IMR-90 (cell line): ENCODE results near the gene MPC1. TPM values are rescaled to one million over a fixed set of nuclear protein-coding genes. Genes with fewer than 3 reads are reported as not detected.

ENCODE experiments used
- ATAC-seq: fragments of 200-7000 bp; cut with Tn5 transposase; 2 replicates; pipeline ENCODE4 v1.9.1; 2020; ENCODE audit warnings: low read depth, mild to moderate bottlenecking, moderate library complexity
- BruUV-seq: library from RNA; stranded (reverse); fragments of 400-500 nt; replicated peaks from 2 replicates; lab custom pipeline; 2021; lab: Mats Ljungman, UMichigan
- CTCF ChIA-PET: fragments of 300-600 bp; formaldehyde crosslinking; extraction: SDS; loops from one replicate; lab custom pipeline; 2021; ENCODE audit warnings: antibody characterized with exemption; lab: Yijun Ruan, JAX
- POLR2A ChIA-PET: fragments of 300-600 bp; sonication (Branson Sonifier 250); formaldehyde crosslinking; loops from one replicate; lab custom pipeline; 2022; ENCODE audit warnings: antibody characterized with exemption; ENCODE audit not compliant: unreplicated experiment; lab: Charles Lee
- DNase-seq: peaks from one replicate; pipeline ENCODE4 v3.0.0; 2013
- H2AFZ ChIP-seq: replicated peaks from 2 replicates; pipeline ENCODE3; 2013; ENCODE audit warnings: low read length, mild to moderate bottlenecking; ENCODE audit not compliant: poor library complexity
- H2AK5ac ChIP-seq: 2 replicates; pipeline ENCODE4 v1.6.1; 2013; ENCODE audit warnings: low read depth, low read length, inconsistent platforms
- H2AK9ac ChIP-seq: replicated peaks from 2 replicates; pipeline ENCODE3; 2013; ENCODE audit warnings: mild to moderate bottlenecking, low read depth, low read length, moderate library complexity; ENCODE audit not compliant: poor library complexity
- H2BK120ac ChIP-seq: 2 replicates; pipeline ENCODE4 v1.6.1; 2013; ENCODE audit warnings: low read depth, low read length, inconsistent platforms
- H2BK15ac ChIP-seq: 3 replicates; pipeline ENCODE4 v1.6.1; 2013; ENCODE audit warnings: low read depth, low read length, inconsistent platforms
- H2BK20ac ChIP-seq: 2 replicates; pipeline ENCODE4 v1.6.1; 2013; ENCODE audit warnings: low read depth, mild to moderate bottlenecking, inconsistent platforms, low read length, moderate library complexity
- H2BK5ac ChIP-seq: 2 replicates; pipeline ENCODE4 v1.6.1; 2013; ENCODE audit warnings: mild to moderate bottlenecking, low read depth, low read length, inconsistent platforms; ENCODE audit not compliant: poor library complexity, severe bottlenecking
- H3K14ac ChIP-seq: replicated peaks from 2 replicates; pipeline ENCODE4 v1.6.1; 2013; ENCODE audit warnings: low read depth, low read length, inconsistent platforms
- H3K18ac ChIP-seq: 2 replicates; pipeline ENCODE4 v1.6.1; 2013; ENCODE audit warnings: low read depth, low read length, control low read depth
- H3K23ac ChIP-seq: 2 replicates; pipeline ENCODE4 v1.6.1; 2013; ENCODE audit warnings: low read depth, low read length, inconsistent platforms
- H3K27ac ChIP-seq: 2 replicates; pipeline ENCODE4 v1.5.1; 2013; ENCODE audit warnings: mild to moderate bottlenecking, control low read depth, low read length; ENCODE audit not compliant: insufficient read depth
- H3K27me3 ChIP-seq: 2 replicates; pipeline ENCODE4 v1.6.1; 2013; ENCODE audit warnings: low read length; ENCODE audit not compliant: control insufficient read depth, insufficient read depth
- H3K36me3 ChIP-seq: 2 replicates; pipeline ENCODE4 v1.6.1; 2013; ENCODE audit warnings: low read length, mixed read lengths; ENCODE audit not compliant: control insufficient read depth, insufficient read depth
- H3K4ac ChIP-seq: 2 replicates; pipeline ENCODE4 v1.6.1; 2013; ENCODE audit warnings: low read depth, low read length, inconsistent platforms
- H3K4me1 ChIP-seq: 2 replicates; pipeline ENCODE4 v1.6.1; 2013; ENCODE audit warnings: low read length, mixed read lengths; ENCODE audit not compliant: control insufficient read depth, insufficient read depth
- H3K4me2 ChIP-seq: 2 replicates; pipeline ENCODE4 v1.6.1; 2013; ENCODE audit warnings: low read depth, mild to moderate bottlenecking, control low read depth, low read length, moderate library complexity
- H3K4me3 ChIP-seq: 2 replicates; pipeline ENCODE4 v1.5.1; 2013; ENCODE audit warnings: low read depth, mild to moderate bottlenecking, control low read depth, low read length, moderate library complexity; ENCODE audit not compliant: insufficient read depth
- H3K56ac ChIP-seq: 2 replicates; pipeline ENCODE4 v1.6.1; 2013; ENCODE audit warnings: low read length, inconsistent platforms; ENCODE audit not compliant: insufficient read depth; ENCODE audit errors: extremely low read depth
- H3K79me1 ChIP-seq, 2 experiments: 2 replicates each; pipeline ENCODE4 v1.6.1; 2013; ENCODE audit warnings: low read length in 2 of 2, inconsistent platforms in 1 of 2, low read depth in 1 of 2
- H3K9ac ChIP-seq: 2 replicates; pipeline ENCODE4 v1.6.1; 2013; ENCODE audit warnings: low read depth, low read length, control low read depth
- H3K9me1 ChIP-seq: 2 replicates; pipeline ENCODE4 v1.6.1; 2013; ENCODE audit warnings: low read length, inconsistent platforms; ENCODE audit not compliant: insufficient read depth
- H3K9me3 ChIP-seq: 2 replicates; pipeline ENCODE4 v1.6.1; 2013; ENCODE audit warnings: low read length; ENCODE audit not compliant: control insufficient read depth, insufficient read depth
- H4K20me1 ChIP-seq: 2 replicates; pipeline ENCODE4 v1.6.1; 2013; ENCODE audit warnings: low read length, inconsistent platforms; ENCODE audit not compliant: insufficient read depth
- H4K5ac ChIP-seq: 2 replicates; pipeline ENCODE4 v1.6.1; 2013; ENCODE audit warnings: mild to moderate bottlenecking, low read depth, low read length, control low read depth
- H4K8ac ChIP-seq, 2 experiments: 2 replicates each; pipeline ENCODE4 v1.6.1; 2013; ENCODE audit warnings: low read depth in 2 of 2, low read length in 2 of 2, control low read depth in 1 of 2, inconsistent platforms in 1 of 2
- H4K91ac ChIP-seq: 2 replicates; pipeline ENCODE4 v1.6.1; 2013; ENCODE audit warnings: low read depth, low read length, inconsistent platforms; ENCODE audit not compliant: insufficient read depth
- BHLHE40 ChIP-seq: fragments of 150-350 bp; IDR thresholded peaks from 2 replicates; pipeline ENCODE4 v1.6.1; 2016; ENCODE audit warnings: mild to moderate bottlenecking, low read depth, low read length
- WGBS, 2 experiments: methylation state at CpG; one replicate each; pipeline versions ENCODE4 v1.1.5 to v1.1.7; 2013; ENCODE audit warnings: missing lambda C conversion rate in 2 of 2; ENCODE audit not compliant: insufficient read length in 1 of 2; ENCODE audit errors: extremely low coverage in 2 of 2; 5-methylcytosine and 5-hydroxymethylcytosine counted together
- dilution Hi-C: fragments of 300-500 bp; cut with HindIII; formaldehyde crosslinking; loops from one replicate; pipeline ENCODE4 v1.14.3; 2018; ENCODE audit warnings: low sequenced_read_pairs; ENCODE audit not compliant: unreplicated experiment
- in situ Hi-C: fragments of 300-500 bp; cut with MboI; formaldehyde crosslinking; loops from 3 replicates; pipeline ENCODE4 v1.14.3; 2019; ENCODE audit warnings: low sequenced_read_pairs, inconsistent platforms, mixed read lengths
- intact Hi-C: fragments of 100-400 bp; cut with micrococcal nuclease; formaldehyde crosslinking; loops from 2 replicates; pipeline ENCODE4 v1.10.0; 2022
- polyA plus RNA-seq, 3 experiments: library from polyadenylated mRNA; depleted of rRNA; stranded (reverse); fragments of >200 nt; gene quantifications; 2 replicates each; pipeline ENCODE4 v1.2.3, GENCODE V29; 2012; ENCODE audit warnings: low replicate concordance in 1 of 3
- total RNA-seq: library from RNA; depleted of rRNA; stranded (reverse); fragments of >200 nt; gene quantifications from 2 replicates; pipeline ENCODE4 v1.2.3, GENCODE V29; 2012

The MPC1 gene
- total and polyA plus RNA-seq, 2 of the 4 experiments (the other 2 are of a cell fraction) = 10.9 to 12.0 TPM

- no peak overlapping the region for H3K27ac ChIP-seq
- no peak overlapping the region for H2BK20ac ChIP-seq
- H3K9me3 ChIP-seq = no peaks in the 10 kb centered on the region
- in situ Hi-C loops (no loop called here), intact Hi-C loops (no loop called here), dilution Hi-C loops (no loop called here)
- H3K4me1 ChIP-seq = no peaks in the 10 kb centered on the region
- no peak overlapping the region for H3K18ac ChIP-seq
- H2BK15ac ChIP-seq = no peak overlapping the region
- H3K9me1 ChIP-seq = no peaks in the 10 kb centered on the region; the same call in 1 of the 2 replicates
- no peaks in the 10 kb centered on the region for H3K27me3 ChIP-seq
- ATAC-seq (no peak), DNase-seq (no peak)
- H4K20me1 ChIP-seq = no peaks in the 10 kb centered on the region; the same call in none of the 2 replicates
- POLR2A ChIA-PET = no interaction called here
- TF ChIP-seq BHLHE40 = no peak
- H2BK120ac ChIP-seq = no peak overlapping the region
- no peak overlapping the region for H4K8ac ChIP-seq
- H3K4ac ChIP-seq = no peak overlapping the region
- no peak overlapping the region for H2BK5ac ChIP-seq
- no peak overlapping the region for H3K56ac ChIP-seq
- H3K9ac ChIP-seq = no peak overlapping the region
- no peak overlapping the region for H2AK9ac ChIP-seq
- no peak overlapping the region for H3K4me3 ChIP-seq
- H4K5ac ChIP-seq = no peak overlapping the region
- H4K91ac ChIP-seq = no peak overlapping the region
- H3K23ac ChIP-seq = no peak overlapping the region
- no peak overlapping the region for H2AFZ ChIP-seq
- no peak overlapping the region for H2AK5ac ChIP-seq
- H3K36me3 ChIP-seq = peaks cover 38% of the 10 kb centered on the region
- CTCF ChIA-PET = interaction anchor here (0.6 to 1.0 kb wide), 3 partner anchors 57 to 337 kb away, joined by 3 to 4 read pairs (median 4); no protein-coding TSS in a partner anchor
- 100% methylated on average over 1 of the region's 10 CpGs; no CpG with 5 or more reads in 1 of the 2 experiments for WGBS, 2 experiments
- H3K4me2 ChIP-seq = no peak overlapping the region
- H3K14ac ChIP-seq = no peak overlapping the region
- no peaks in the 10 kb centered on the region for H3K79me1 ChIP-seq
- BruUV-seq = no TSS peak
Measured at GRCh38 chr6:166410426-166410935, 27.7 kb upstream of the MPC1 start.
